HepG2 (cell line): Measurements from ENCODE around the gene RNF40.

ENCODE experiments used
- ARNTL ChIP-seq: sonication (generic); formaldehyde crosslinking; IDR thresholded peaks from 2 replicates; pipeline ENCODE4 v1.4.0; 2020; ENCODE audit warnings: mild to moderate bottlenecking, missing genetic modification reagents
- CBFB ChIP-seq: sonication (generic); formaldehyde crosslinking; IDR thresholded peaks from 2 replicates; pipeline ENCODE4 v1.4.0; 2020; ENCODE audit warnings: missing genetic modification reagents
- CTCF ChIP-seq: sonication (generic); formaldehyde crosslinking; IDR thresholded peaks from 2 replicates; pipeline ENCODE4 v1.5.0; 2020; ENCODE audit warnings: mild to moderate bottlenecking, missing genetic modification reagents, moderate library complexity
- E2F5 ChIP-seq: sonication (generic); formaldehyde crosslinking; conservative IDR thresholded peaks from 2 replicates; pipeline ENCODE4 v1.4.0; 2020; ENCODE audit warnings: missing genetic modification reagents
- GABPB1 ChIP-seq: IDR thresholded peaks from 2 replicates; pipeline ENCODE4 v1.6.1; 2016; ENCODE audit warnings: mild to moderate bottlenecking, missing genetic modification reagents, moderate library complexity, missing compliant biosample characterization
- PTBP1 ChIP-seq: fragments of 200-400 bp; formaldehyde crosslinking; IDR thresholded peaks from 2 replicates; pipeline ENCODE4 v1.6.1; 2018; ENCODE audit warnings: low read length, low read depth; ENCODE audit not compliant: poor library complexity, severe bottlenecking
- RAD21 ChIP-seq: fragments of 450-650 bp; formaldehyde crosslinking; IDR thresholded peaks from 2 replicates; pipeline ENCODE4 v1.5.0; 2020; ENCODE audit warnings: mild to moderate bottlenecking
- SCMH1 ChIP-seq: sonication (generic); formaldehyde crosslinking; IDR thresholded peaks from 2 replicates; pipeline ENCODE4 v1.9.0; 2021; ENCODE audit warnings: missing genetic modification reagents, mild to moderate bottlenecking, borderline replicate concordance
- TFAP4 ChIP-seq: sonication (generic); IDR thresholded peaks from 2 replicates; pipeline ENCODE4 v1.6.1; 2016; ENCODE audit warnings: low read depth, borderline replicate concordance
- ZNF704 ChIP-seq: sonication (generic); formaldehyde crosslinking; IDR thresholded peaks from 2 replicates; pipeline ENCODE4 v1.8.1; 2023; ENCODE audit warnings: mild to moderate bottlenecking, inconsistent platforms, moderate library complexity, missing genetic modification reagents, borderline replicate concordance
- ZSCAN29 ChIP-seq: sonication (generic); formaldehyde crosslinking; conservative IDR thresholded peaks from 2 replicates; pipeline ENCODE4 v1.4.0; 2020; ENCODE audit warnings: mild to moderate bottlenecking, missing genetic modification reagents

- TF ChIP-seq RAD21 (CRISPR knock-in tag) (no peak), CBFB (CRISPR knock-in tag) (no peak), CTCF (CRISPR knock-in tag) (no peak), ARNTL (CRISPR knock-in tag) (no peak), ZNF704 (CRISPR knock-in tag) (no peak), PTBP1 (no peak), ZSCAN29 (CRISPR knock-in tag) (no peak), SCMH1 (CRISPR knock-in tag) (no peak), GABPB1 (no peak), TFAP4 (no peak), E2F5 (CRISPR knock-in tag) (no peak)
Observed at GRCh38 chr16:30724641-30725417, 37.3 kb upstream of the RNF40 start.
